Left lung (tissue), 10 donors: Measurements from ENCODE around the gene CCIN. TPM values are rescaled to one million over a fixed set of nuclear protein-coding genes. Genes with fewer than 3 reads are reported as not detected.

ENCODE experiments used
- ATAC-seq: fragments of 200-7000 bp; cut with Tn5 transposase; one replicate; pipeline ENCODE4 v1.9.1; 2020; ENCODE audit warnings: moderate library complexity
- DNase-seq, 4 donors: peaks; one replicate each; pipeline ENCODE4 v3.0.0-alpha.2; 2013 to 2020
- H3K27ac ChIP-seq, 2 donors: fragments of 200-600 bp; sonication (generic) in 1 of 2; one replicate each; pipeline versions ENCODE4 v1.5.0 to v1.8.0; 2020 to 2021
- H3K27me3 ChIP-seq, 2 donors: fragments of 200-600 bp; sonication (generic) in 1 of 2; one replicate each; pipeline versions ENCODE4 v1.5.0 to v1.8.0; 2020 to 2021
- H3K36me3 ChIP-seq, 2 donors: fragments of 200-600 bp; sonication (generic) in 1 of 2; one replicate each; pipeline versions ENCODE4 v1.5.0 to v1.8.0; 2020 to 2021
- H3K4me1 ChIP-seq, 2 donors: fragments of 200-600 bp; one replicate each; pipeline ENCODE4 v1.8.0; 2021
- H3K4me3 ChIP-seq, 2 donors: fragments of 200-600 bp; sonication (generic) in 1 of 2; one replicate each; pipeline versions ENCODE4 v1.5.0 to v1.8.0; 2020 to 2021; ENCODE audit warnings: mild to moderate bottlenecking in 1 of 2
- H3K9me3 ChIP-seq, 2 donors: fragments of 200-600 bp; sonication (generic) in 1 of 2; one replicate each; pipeline versions ENCODE4 v1.5.0 to v1.8.0; 2020 to 2021
- CTCF ChIP-seq, 2 donors: fragments of 200-600 bp; sonication (generic) in 1 of 2; IDR thresholded peaks; one replicate each; pipeline versions ENCODE4 v1.5.0 to v1.8.0; 2021; ENCODE audit warnings: antibody characterized with exemption in 2 of 2
- intact Hi-C, 2 donors: fragments of 100-400 bp; cut with DNase I; formaldehyde crosslinking; loops; one replicate each; pipeline versions ENCODE4 v1.11.2 to v1.14.2; 2022
- polyA plus RNA-seq, 6 donors: library from polyadenylated mRNA; unstranded; fragments of 120-200 nt; gene quantifications; one replicate each; pipeline ENCODE4 v1.2.1, GENCODE V29; 2013; ENCODE audit not compliant: insufficient read length in 6 of 6
- total RNA-seq, 2 donors: library from RNA; stranded (reverse); fragmentation: NEBNext Ultra II Directional; extraction: Animal tissue kit (Norgen Biotek cat#: 25700); gene quantifications; one replicate each; pipeline ENCODE4 v1.2.1, GENCODE V29; 2021
- donor health status: DM: no; HTN: yes; CAD: no.
- donor health status: DM: no; HTN: no; CAD: no.

The CCIN gene
- total and polyA plus RNA-seq, 8 donors, result 0.13 to 1.5 (median 0.18) TPM; not detected in 2

- Histone ChIP-seq H3K27ac (no peak overlapping the region), H3K27me3 (no peaks in the 10 kb centered on the region), H3K4me3 (no peak overlapping the region), H3K9me3 (no peaks in the 10 kb centered on the region), H3K4me1 (peaks cover 8 to 21% of the 10 kb centered on the region in 2 donors), H3K36me3 (no peaks in the 10 kb centered on the region)
- ATAC-seq (no peak), DNase-seq (no peak)
- intact Hi-C loops, result no loop called here
- TF ChIP-seq CTCF (IDR thresholded peaks at IDR 0.05), result no peak
Observed at GRCh38 chr9:36187414-36187813, 18.2 kb downstream of the CCIN start.

GRCh38 chr9:36188212-36188611, 19.0 kb downstream of the CCIN start:
- no peaks in the 10 kb centered on the region for H3K27me3 ChIP-seq
- H3K36me3 ChIP-seq, result no peaks in the 10 kb centered on the region

GRCh38 chr9:36189976-36190375, 20.8 kb downstream of the CCIN start:
- Histone ChIP-seq H3K9me3 (no peaks in the 10 kb centered on the region), H3K36me3 (peaks cover 0 to 7% of the 10 kb centered on the region in 2 donors), H3K27ac (peak overlapping the region; percentile 91 to 96), H3K4me3 (peak overlapping the region; percentile 87 to 93), H3K4me1 (peaks cover 33 to 47% of the 10 kb centered on the region in 2 donors), H3K27me3 (no peaks in the 10 kb centered on the region)
- peak in 2 of 4 donors; percentile 13 to 52 for DNase-seq
- TF ChIP-seq CTCF (IDR thresholded peaks at IDR 0.05), result peak in 1 of 2 donors; percentile 9
- peak; percentile 20 for ATAC-seq
- intact Hi-C loops, result no loop called here

More at GRCh38 chr9:36188212-36188611, 19.0 kb downstream of the CCIN start:
- H3K4me3 ChIP-seq, result no peak overlapping the region
- ATAC-seq (no peak), DNase-seq (no peak)
- intact Hi-C loops, result no loop called here
- H3K4me1 ChIP-seq, result peaks cover 16 to 29% of the 10 kb centered on the region in 2 donors
- TF ChIP-seq CTCF (IDR thresholded peaks at IDR 0.05), result no peak
- H3K9me3 ChIP-seq, result no peaks in the 10 kb centered on the region
- H3K27ac ChIP-seq, result no peak overlapping the region

- Histone ChIP-seq H3K4me3 (peak within 1 kb of the TSS; percentile 87 to 93), H3K4me1 (peaks cover 34 to 54% of the 10 kb centered on the region in 2 donors), H3K27me3 (no peaks in the 10 kb centered on the region), H3K27ac (peak within 1 kb of the TSS; percentile 91 to 96), H3K9me3 (no peaks in the 10 kb centered on the region), H3K36me3 (peaks cover 0 to 11% of the 10 kb centered on the region in 2 donors)
- DNase-seq, result peak; percentile 96 to 98 (median 98)
- ATAC-seq, result peak; percentile 95
- TF ChIP-seq CTCF (IDR thresholded peaks at IDR 0.05), result peak; percentile 24 to 52
- intact Hi-C loops, result no loop called here
Observed at GRCh38 chr9:36190388-36191289, 21.5 kb downstream of the CCIN start, which contains the start of gene CLTA. CLTA (plus strand) TSS chr9:36190921; CDS start chr9:36191057, 136 bp downstream.

GRCh38 chr9:36191290-36191645, 22.1 kb downstream of the CCIN start:
- H3K27me3 ChIP-seq, result no peaks in the 10 kb centered on the region
- H3K9me3 ChIP-seq, result no peaks in the 10 kb centered on the region
- ATAC-seq, result peak; percentile 38
- intact Hi-C loops, result no loop called here
- H3K4me3 ChIP-seq, result peak overlapping the region; percentile 87 to 93
- peak in 3 of 4 donors; percentile 13 to 84 (median 45) for DNase-seq
- peaks cover 34 to 54% of the 10 kb centered on the region in 2 donors for H3K4me1 ChIP-seq
- TF ChIP-seq CTCF (IDR thresholded peaks at IDR 0.05), result no peak
- H3K27ac ChIP-seq, result peak overlapping the region; percentile 91 to 96
- peaks cover 0 to 12% of the 10 kb centered on the region in 2 donors for H3K36me3 ChIP-seq
